K562 (cell line): ENCODE results near the gene NECTIN4. TPM values are rescaled to one million over a fixed set of nuclear protein-coding genes. Genes with fewer than 3 reads are reported as not detected.

Source experiments
- CBX2 ChIP-seq: fragments of 200-600 bp; sonication (generic); IDR thresholded peaks from one replicate; pipeline ENCODE4 v1.6.1; 2012; ENCODE audit warnings: mild to moderate bottlenecking, low read length, inconsistent platforms; ENCODE audit not compliant: insufficient read depth, poor library complexity, severe bottlenecking
- CREB3 ChIP-seq: fragments of 450-650 bp; conservative IDR thresholded peaks from 2 replicates; pipeline ENCODE4 v1.6.1; 2016; ENCODE audit warnings: missing genetic modification characterization, low read depth, mild to moderate bottlenecking, missing compliant biosample characterization, moderate library complexity
- GABPA ChIP-seq: fragments of 200-800 bp; sonication (Bioruptor generic); conservative IDR thresholded peaks from 2 replicates; pipeline ENCODE4 v1.6.1; 2016; ENCODE audit warnings: low read depth, missing genetic modification characterization, missing compliant biosample characterization
- KAT2B ChIP-seq: IDR thresholded peaks from one replicate; pipeline ENCODE4 v1.6.1; 2012; ENCODE audit warnings: low read depth, mild to moderate bottlenecking, control low read depth, inconsistent platforms, low read length, moderate library complexity
- KDM1A ChIP-seq, 2 experiments: fragments of 450-650 bp; IDR thresholded peaks; 2 replicates each; pipeline ENCODE4 v1.6.1; 2016; ENCODE audit warnings: mild to moderate bottlenecking in 2 of 2
- LARP7 ChIP-seq: fragments of 450-650 bp; IDR thresholded peaks from 2 replicates; pipeline ENCODE4 v1.6.1; 2016
- MCM7 ChIP-seq, 2 experiments: fragments of 450-650 bp; IDR thresholded peaks; 2 replicates each; pipeline ENCODE4 v1.6.1; 2016 to 2018
- MTA2 ChIP-seq: fragments of 450-650 bp; IDR thresholded peaks from 2 replicates; pipeline ENCODE4 v1.6.1; 2016; ENCODE audit warnings: low read depth
- MYC ChIP-seq, 2 experiments: fragments of 250-450 bp in 1 of 2; sonication (Bioruptor Pico) in 1 of 2; IDR thresholded peaks; 2 replicates each; pipeline versions ENCODE4 v1.5.1 to v1.6.1; 2012 to 2021; ENCODE audit warnings: low read depth in 2 of 2, borderline replicate concordance in 1 of 2, improper control_type of control experiment in 1 of 2, low read length in 1 of 2, mild to moderate bottlenecking in 1 of 2, moderate library complexity in 1 of 2
- POLR2AphosphoS2 ChIP-seq: IDR thresholded peaks from 2 replicates; pipeline ENCODE4 v1.6.1; 2012; ENCODE audit warnings: low read length, improper control_type of control experiment
- PRDM10 ChIP-seq: fragments of 450-650 bp; IDR thresholded peaks from 2 replicates; pipeline ENCODE4 v1.6.1; 2018; ENCODE audit not compliant: partially characterized antibody
- PTRF ChIP-seq: fragments of 450-650 bp; IDR thresholded peaks from 2 replicates; pipeline ENCODE4 v1.6.1; 2016; ENCODE audit warnings: mild to moderate bottlenecking, missing genetic modification characterization, missing compliant biosample characterization
- RNF2 ChIP-seq: sonication (generic); IDR thresholded peaks from 2 replicates; pipeline ENCODE4 v1.6.1; 2016
- SRSF3 ChIP-seq: fragments of 200-400 bp; formaldehyde crosslinking; IDR thresholded peaks from 2 replicates; pipeline ENCODE4 v1.6.1; 2016; ENCODE audit warnings: mild to moderate bottlenecking, low read length, moderate library complexity; ENCODE audit not compliant: insufficient read depth
- TAF1 ChIP-seq: IDR thresholded peaks from 2 replicates; pipeline ENCODE4 v1.6.1; 2011; ENCODE audit warnings: mild to moderate bottlenecking, low read length, moderate library complexity; ENCODE audit not compliant: insufficient read depth, control insufficient read depth, severe bottlenecking; ENCODE audit errors: extremely low read depth
- TEAD1 ChIP-seq, 2 experiments: fragments of 450-650 bp in 1 of 2; sonication (generic) in 1 of 2; formaldehyde crosslinking; IDR thresholded peaks; 2 replicates each; pipeline versions ENCODE4 v1.4.0 to v1.8.0; 2020 to 2022; ENCODE audit warnings: mild to moderate bottlenecking in 2 of 2, missing genetic modification reagents in 1 of 2
- ZBTB12 ChIP-seq: fragments of 250-450 bp; sonication (Bioruptor Pico); IDR thresholded peaks from 2 replicates; pipeline ENCODE4 v1.4.0; 2020
- ZBTB17 ChIP-seq: fragments of 450-650 bp; formaldehyde crosslinking; IDR thresholded peaks from 2 replicates; pipeline ENCODE4 v1.4.0; 2020; ENCODE audit warnings: mild to moderate bottlenecking
- ZBTB43 ChIP-seq: sonication (generic); formaldehyde crosslinking; IDR thresholded peaks from 2 replicates; pipeline ENCODE4 v1.8.0; 2023; ENCODE audit warnings: mild to moderate bottlenecking, missing genetic modification reagents
- ZNF507 ChIP-seq: conservative IDR thresholded peaks from 2 replicates; pipeline ENCODE4 v1.6.1; 2017; ENCODE audit warnings: missing genetic modification characterization, missing compliant biosample characterization
- ZNF778 ChIP-seq: fragments of 450-650 bp; formaldehyde crosslinking; IDR thresholded peaks from 2 replicates; pipeline ENCODE4 v1.4.0; 2020; ENCODE audit warnings: mild to moderate bottlenecking, moderate library complexity
- polyA plus RNA-seq, 8 experiments: library from polyadenylated mRNA; depleted of rRNA in 4 of 8; stranded (reverse) in 5 of 8; unstranded in 3 of 8; fragments of >200 nt; fragmentation: Nextera tagmentation in 2 of 8; fragmentation: Illumina TruSeq in 1 of 8; extraction: Ambion mirVana in 2 of 8; extraction: Trizol in 1 of 8; gene quantifications; 2 replicates each; pipeline versions ENCODE4 v1.2.1 to v1.2.3, GENCODE V29; 2011 to 2014; ENCODE audit warnings: inconsistent platforms in 1 of 8, missing spikeins in 1 of 8
- total RNA-seq, 7 experiments: library from RNA; depleted of rRNA in 6 of 7; stranded (reverse); fragments of >200 nt in 6 of 7; fragmentation: Illumina TruSeq in 2 of 7; extraction: Trizol in 2 of 7; gene quantifications; 2 replicates each; pipeline versions ENCODE4 v1.2.1 to v1.2.3, GENCODE V29; 2011 to 2021; ENCODE audit warnings: low replicate concordance in 1 of 7

Gene NECTIN4
- total and polyA plus RNA-seq, 9 of the 15 experiments (the other 6 are each of a cell fraction or from before 2014, with no cell fraction given), result 0.01 to 0.09 TPM; not detected in 7

GRCh38 chr1:161117759-161118581 lies 28.6 kb upstream of the NECTIN4 start, which contains the start of the genes NIT1 and PFDN2 (continued):
- TF ChIP-seq TAF1 (peak; percentile 96), PRDM10 (peak; percentile 49), ZBTB12 (CRISPR knock-in tag) (peak; percentile 87), ZBTB17 (peak; percentile 74), TEAD1 (CRISPR knock-in tag; IDR thresholded peaks at IDR 0.05) (peak in 1 of 2 experiments; percentile 81; a peak in 2 of 4 replicates), ZNF778 (CRISPR knock-in tag) (no peak), KDM1A (IDR thresholded peaks at IDR 0.05) (no peak), RNF2 (no peak; the same call in 1 of the 2 replicates), CBX2 (no peak), ZNF507 (tag) (no peak), MTA2 (no peak), GABPA (peak; percentile 97), SRSF3 (no peak), LARP7 (no peak), MYC (IDR thresholded peaks at IDR 0.05; ENCODE audit: low read depth, low read length) (peak; percentile 74; the same call in 1 of the 2 replicates), MYC (CRISPR knock-in tag; IDR thresholded peaks at IDR 0.05; ENCODE audit: borderline replicate concordance, low read depth) (peak; percentile 84; the same call in 1 of the 2 replicates), POLR2AphosphoS2 (peak; percentile 53; the same call in 1 of the 2 replicates), PTRF (tag) (no peak), KAT2B (no peak), ZBTB43 (CRISPR knock-in tag) (0 out of 2 replicates have a peak, but pooled peaks have one; percentile 60), CREB3 (tag) (no peak), MCM7 (IDR thresholded peaks at IDR 0.05) (no peak)
